ENCODE data around the gene GYPC. TPM values are rescaled to one million over a fixed set of nuclear protein-coding genes. Genes with fewer than 3 reads are reported as not detected.
"Not testable (repeated sequence)": the region's sequence is repeated elsewhere in the genome, so short reads cannot be mapped to it uniquely, and the experiment has no call there.

GYPC gene
- total RNA-seq, 2 donors from 2014 or later, result 7.1 to 14.7 TPM

GRCh38 chr2:126638746-126639145 is 17.2 kb upstream of the GYPC start:
- Histone ChIP-seq H3K4me3 (no peak overlapping the region), H3K36me3 (no peaks in the 10 kb centered on the region), H3K27ac (no peak overlapping the region), H3K4me1 (no peaks in the 10 kb centered on the region), H3K27me3 (no peaks in the 10 kb centered on the region), H3K9me3 (no peaks in the 10 kb centered on the region), H3K9ac (ENCODE audit: low read depth in 2 of 2, low read length in 2 of 2) (no peak overlapping the region)
- no peak for DNase-seq
- intact Hi-C loops (cut with DNase I), result loop anchor here (10.0 kb wide), 1 partner anchor 894 kb away; no protein-coding TSS in a partner anchor
- TF ChIP-seq, protein P1, sequence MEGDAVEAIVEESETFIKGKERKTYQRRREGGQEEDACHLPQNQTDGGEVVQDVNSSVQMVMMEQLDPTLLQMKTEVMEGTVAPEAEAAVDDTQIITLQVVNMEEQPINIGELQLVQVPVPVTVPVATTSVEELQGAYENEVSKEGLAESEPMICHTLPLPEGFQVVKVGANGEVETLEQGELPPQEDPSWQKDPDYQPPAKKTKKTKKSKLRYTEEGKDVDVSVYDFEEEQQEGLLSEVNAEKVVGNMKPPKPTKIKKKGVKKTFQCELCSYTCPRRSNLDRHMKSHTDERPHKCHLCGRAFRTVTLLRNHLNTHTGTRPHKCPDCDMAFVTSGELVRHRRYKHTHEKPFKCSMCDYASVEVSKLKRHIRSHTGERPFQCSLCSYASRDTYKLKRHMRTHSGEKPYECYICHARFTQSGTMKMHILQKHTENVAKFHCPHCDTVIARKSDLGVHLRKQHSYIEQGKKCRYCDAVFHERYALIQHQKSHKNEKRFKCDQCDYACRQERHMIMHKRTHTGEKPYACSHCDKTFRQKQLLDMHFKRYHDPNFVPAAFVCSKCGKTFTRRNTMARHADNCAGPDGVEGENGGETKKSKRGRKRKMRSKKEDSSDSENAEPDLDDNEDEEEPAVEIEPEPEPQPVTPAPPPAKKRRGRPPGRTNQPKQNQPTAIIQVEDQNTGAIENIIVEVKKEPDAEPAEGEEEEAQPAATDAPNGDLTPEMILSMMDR (IDR thresholded peaks at IDR 0.05), result no peak

- Histone ChIP-seq H3K9ac (ENCODE audit: low read depth in 2 of 2, low read length in 2 of 2) (no peak overlapping the region), H3K27ac (no peak overlapping the region), H3K36me3 (no peaks in the 10 kb centered on the region), H3K4me3 (no peak overlapping the region), H3K27me3 (no peaks in the 10 kb centered on the region), H3K4me1 (no peaks in the 10 kb centered on the region), H3K9me3 (no peaks in the 10 kb centered on the region)
- TF ChIP-seq, protein P1 (IDR thresholded peaks at IDR 0.05), result no peak
- intact Hi-C loops (cut with DNase I), result loop anchor here (10.0 kb wide), 1 partner anchor 894 kb away; no protein-coding TSS in a partner anchor
- DNase-seq, result no peak
Observed at GRCh38 chr2:126639276-126639675, 16.7 kb upstream of the GYPC start.

DNA sequence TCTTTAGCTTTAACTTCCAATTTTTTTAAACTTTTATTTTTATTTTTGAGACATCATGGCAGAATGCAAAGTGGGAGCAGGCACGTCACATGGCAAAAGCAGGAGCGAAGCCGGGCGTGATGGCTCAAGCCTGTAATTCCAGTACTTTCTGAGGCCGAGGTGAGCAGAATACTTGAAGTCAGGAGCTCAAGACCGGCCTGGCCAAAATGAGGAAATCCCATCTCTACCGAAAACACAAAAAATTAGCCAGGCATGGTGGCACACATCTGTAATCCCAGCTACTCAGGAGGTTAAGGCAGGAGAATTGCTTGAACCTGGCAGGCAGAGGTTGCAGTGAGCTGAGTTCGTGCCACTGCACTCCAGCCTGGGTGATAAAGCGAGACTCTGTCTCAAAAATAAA is 14.7 kb upstream of the GYPC start:
- DNase-seq; H3K27ac ChIP-seq; H3K27me3 ChIP-seq; H3K36me3 ChIP-seq; H3K9ac ChIP-seq (ENCODE audit: low read depth in 2 of 2, low read length in 2 of 2); H3K4me3 ChIP-seq; H3K4me1 ChIP-seq; intact Hi-C loops (cut with DNase I); H3K9me3 ChIP-seq: not testable (repeated sequence)

DNA sequence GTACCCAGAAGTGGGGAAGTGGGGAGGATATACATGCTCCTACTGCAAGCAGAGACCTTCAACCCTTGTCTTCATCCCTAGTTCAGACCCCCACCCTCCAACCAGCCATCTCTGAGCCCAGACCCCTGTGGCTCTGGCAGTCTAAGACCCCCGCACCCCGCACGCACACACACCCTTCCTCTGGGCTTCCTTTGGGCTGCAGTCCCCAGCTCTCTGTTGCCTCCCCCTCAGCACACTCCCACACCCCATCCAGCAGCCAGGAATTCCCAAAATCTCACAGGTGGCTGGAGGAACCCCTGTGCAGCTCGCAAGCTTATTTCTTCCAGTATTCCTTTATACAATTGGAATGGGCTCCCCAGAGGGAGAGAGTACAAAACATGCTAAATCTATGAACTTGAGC is 13.9 kb upstream of the GYPC start:
- intact Hi-C loops (cut with DNase I), result no loop called here
- no peaks in the 10 kb centered on the region for H3K4me1 ChIP-seq
- TF ChIP-seq, protein P1 (IDR thresholded peaks at IDR 0.05), result no peak
- H3K9ac ChIP-seq (ENCODE audit: low read depth in 2 of 2, low read length in 2 of 2), result no peak overlapping the region
- H3K27me3 ChIP-seq, result no peaks in the 10 kb centered on the region
- H3K36me3 ChIP-seq, result no peaks in the 10 kb centered on the region
- no peak overlapping the region for H3K4me3 ChIP-seq
- H3K27ac ChIP-seq, result no peak overlapping the region
- no peak for DNase-seq
- no peaks in the 10 kb centered on the region for H3K9me3 ChIP-seq

DNA sequence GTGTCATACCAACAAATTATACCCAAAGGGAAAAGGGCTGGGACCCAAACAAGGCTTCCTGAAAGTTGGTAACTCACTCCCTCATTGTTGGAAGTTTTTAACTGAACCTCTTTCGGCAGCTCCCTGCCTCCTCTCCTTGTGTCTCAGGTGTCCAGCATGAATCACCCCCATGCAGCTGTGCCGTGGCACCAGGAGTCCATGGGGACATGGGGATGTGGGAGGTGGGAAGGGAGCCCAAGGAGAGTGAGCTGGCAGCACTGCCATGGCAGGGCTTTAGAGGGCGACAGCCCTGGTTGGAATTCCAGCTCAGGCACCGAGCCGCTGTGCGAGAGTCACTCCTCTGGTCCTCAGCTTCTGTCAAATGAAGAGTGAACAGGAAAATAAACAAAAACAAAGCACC is 12.5 kb upstream of the GYPC start:
- no peaks in the 10 kb centered on the region for H3K27me3 ChIP-seq
- no peaks in the 10 kb centered on the region for H3K4me1 ChIP-seq
- DNase-seq, result no peak
- H3K4me3 ChIP-seq, result no peak overlapping the region
- H3K36me3 ChIP-seq, result no peaks in the 10 kb centered on the region
- intact Hi-C loops (cut with DNase I), result no loop called here
- no peaks in the 10 kb centered on the region for H3K9me3 ChIP-seq
- no peak overlapping the region for H3K9ac ChIP-seq (ENCODE audit: low read depth in 2 of 2, low read length in 2 of 2)
- TF ChIP-seq, protein P1 (IDR thresholded peaks at IDR 0.05), result no peak
- H3K27ac ChIP-seq, result no peak overlapping the region

- Histone ChIP-seq H3K9ac (ENCODE audit: low read depth in 2 of 2, low read length in 2 of 2) (no peak overlapping the region), H3K4me1 (no peaks in the 10 kb centered on the region), H3K36me3 (no peaks in the 10 kb centered on the region), H3K27ac (no peak overlapping the region), H3K27me3 (no peaks in the 10 kb centered on the region), H3K9me3 (no peaks in the 10 kb centered on the region), H3K4me3 (no peak overlapping the region)
- TF ChIP-seq, protein P1 (IDR thresholded peaks at IDR 0.05), result no peak
- no peak for DNase-seq
- intact Hi-C loops (cut with DNase I), result no loop called here
Observed at GRCh38 chr2:126643972-126644371, 12.0 kb upstream of the GYPC start.
